Occipital lobe (tissue), 2 donors: ENCODE measurements around the gene TOR3A. TPM values are rescaled to one million over a fixed set of nuclear protein-coding genes. Genes with fewer than 3 reads are reported as not detected.
"Not testable (repeated sequence)": the region's sequence is repeated elsewhere in the genome, so short reads cannot be mapped to it uniquely, and the experiment has no call there.

Experiments used
- DNase-seq: peaks from one replicate; lab custom pipeline; 2025; lab: John Stamatoyannopoulos, UW
- total RNA-seq: library from RNA; depleted of rRNA; stranded (reverse); fragments of >200 nt; gene quantifications from one replicate; pipeline ENCODE4 v1.2.3, GENCODE V29; 2014

Gene TOR3A
- total RNA-seq, 1 donor from 2014 or later: 15.9 TPM

- DNase-seq: no peak
Measured at GRCh38 chr1:179107706-179108629, 26.1 kb downstream of the TOR3A start.

- no peak for DNase-seq
Measured at GRCh38 chr1:179108644-179109043, 26.8 kb downstream of the TOR3A start.

GRCh38 chr1:179115181-179115580 is 33.3 kb downstream of the TOR3A start:
- no peak for DNase-seq

GRCh38 chr1:179119513-179119912 is 37.6 kb downstream of the TOR3A start:
- DNase-seq: no peak

GRCh38 chr1:179120736-179121135 is 38.9 kb downstream of the TOR3A start:
- no peak for DNase-seq

- DNase-seq: no peak
Measured at GRCh38 chr1:179121159-179121938, 39.5 kb downstream of the TOR3A start.

- no peak for DNase-seq
Measured at GRCh38 chr1:179124873-179125272, 43.0 kb downstream of the TOR3A start.

GRCh38 chr1:179126338-179127060 is 44.6 kb downstream of the TOR3A start:
- DNase-seq: no peak

GRCh38 chr1:179127163-179127895 is 45.5 kb downstream of the TOR3A start:
- no peak for DNase-seq

GRCh38 chr1:179128520-179128919 is 46.6 kb downstream of the TOR3A start:
- no peak for DNase-seq

- DNase-seq: no peak
Measured at GRCh38 chr1:179129702-179130473, 48.0 kb downstream of the TOR3A start.

GRCh38 chr1:179135168-179135567 is 53.3 kb downstream of the TOR3A start:
- not testable (repeated sequence) for DNase-seq

GRCh38 chr1:179135707-179136106 is 53.8 kb downstream of the TOR3A start:
- not testable (repeated sequence) for DNase-seq

- no peak for DNase-seq
Measured at GRCh38 chr1:179137617-179138255, 55.9 kb downstream of the TOR3A start.

- not testable (repeated sequence) for DNase-seq
Measured at GRCh38 chr1:179138755-179139154, 56.9 kb downstream of the TOR3A start.

GRCh38 chr1:179141592-179142251 is 59.9 kb downstream of the TOR3A start:
- no peak for DNase-seq

- DNase-seq: no peak
Measured at GRCh38 chr1:179142889-179143299, 61.0 kb downstream of the TOR3A start.

- no peak for DNase-seq
Measured at GRCh38 chr1:179143322-179143721, 61.5 kb downstream of the TOR3A start.

- no peak for DNase-seq
Measured at GRCh38 chr1:179144626-179145025, 62.8 kb downstream of the TOR3A start.
